Chondrocyte (in vitro differentiated cells): Measurements from ENCODE around the gene ERAP2. TPM values are rescaled to one million over a fixed set of nuclear protein-coding genes. Genes with fewer than 3 reads are reported as not detected.
A peak's percentile ranks its signal among the peaks of the same experiment; 100 is the strongest.

Experiments
- DNase-seq: peaks from one replicate; pipeline ENCODE4 v3.0.0; 2021; ENCODE audit warnings: mixed read lengths, low spot score
- H3K27ac Mint-ChIP-seq: one replicate; pipeline ENCODE4 v1.8.0; 2021; ENCODE audit warnings: mild to moderate bottlenecking, moderate library complexity, mixed read lengths; ENCODE audit not compliant: unreplicated experiment
- H3K27me3 Mint-ChIP-seq: 2 replicates; pipeline ENCODE4 v1.8.0; 2021; ENCODE audit warnings: low read depth, mixed read lengths
- H3K36me3 Mint-ChIP-seq: 2 replicates; pipeline ENCODE4 v1.8.0; 2021; ENCODE audit warnings: low read depth, mixed read lengths
- H3K4me1 Mint-ChIP-seq: 2 replicates; pipeline ENCODE4 v1.8.0; 2021; ENCODE audit warnings: low read depth, mild to moderate bottlenecking, mixed read lengths
- H3K4me3 Mint-ChIP-seq: one replicate; pipeline ENCODE4 v1.8.0; 2021; ENCODE audit warnings: mild to moderate bottlenecking, moderate library complexity, mixed read lengths; ENCODE audit not compliant: unreplicated experiment
- H3K9me3 Mint-ChIP-seq: 2 replicates; pipeline ENCODE4 v1.8.0; 2021; ENCODE audit warnings: low read depth, mixed read lengths
- CTCF ChIP-seq: fragments of 200-600 bp; sonication (generic); IDR thresholded peaks from 2 replicates; pipeline ENCODE4 v1.5.0; 2021; ENCODE audit warnings: antibody characterized with exemption, mild to moderate bottlenecking, moderate library complexity
- total RNA-seq: library from RNA; stranded (reverse); gene quantifications from 3 replicates; pipeline ENCODE4 v1.2.1, GENCODE V29; 2021

The ERAP2 gene
- total RNA-seq, 1 donor from 2014 or later: 2.2 TPM

- Mint-ChIP-seq H3K9me3 (peaks cover 3% of the 10 kb centered on the region), H3K36me3 (peaks cover 2% of the 10 kb centered on the region), H3K27me3 (no peaks in the 10 kb centered on the region), H3K27ac (no peak overlapping the region), H3K4me1 (peaks cover 38% of the 10 kb centered on the region), H3K4me3 (no peak overlapping the region)
- no peak for TF ChIP-seq CTCF
- no peak for DNase-seq
Measured at GRCh38 chr5:96942911-96943310, 66.6 kb downstream of the ERAP2 start.

- Mint-ChIP-seq H3K4me1 (peaks cover 29% of the 10 kb centered on the region), H3K27ac (no peak overlapping the region), H3K9me3 (peaks cover 3% of the 10 kb centered on the region), H3K36me3 (peaks cover 2% of the 10 kb centered on the region), H3K4me3 (no peak overlapping the region), H3K27me3 (no peaks in the 10 kb centered on the region)
- no peak for DNase-seq
- no peak for TF ChIP-seq CTCF
Measured at GRCh38 chr5:96943799-96944198, 67.5 kb downstream of the ERAP2 start.

GRCh38 chr5:96945144-96945897, 69.0 kb downstream of the ERAP2 start:
- Mint-ChIP-seq H3K27ac (no peak overlapping the region), H3K9me3 (peaks cover 3% of the 10 kb centered on the region), H3K4me3 (no peak overlapping the region), H3K4me1 (peaks cover 22% of the 10 kb centered on the region), H3K27me3 (no peaks in the 10 kb centered on the region), H3K36me3 (peaks cover 2% of the 10 kb centered on the region)
- no peak for TF ChIP-seq CTCF
- no peak for DNase-seq

- no peak overlapping the region for H3K4me3 Mint-ChIP-seq
Measured at GRCh38 chr5:96946381-96946780, 70.1 kb downstream of the ERAP2 start.

GRCh38 chr5:96952118-96952750, 75.9 kb downstream of the ERAP2 start:
- TF ChIP-seq CTCF: peak; percentile 16
- Mint-ChIP-seq H3K4me3 (no peak overlapping the region), H3K36me3 (no peaks in the 10 kb centered on the region), H3K27me3 (no peaks in the 10 kb centered on the region), H3K27ac (peak overlapping the region; percentile 49), H3K9me3 (no peaks in the 10 kb centered on the region), H3K4me1 (peaks cover 29% of the 10 kb centered on the region)
- no peak for DNase-seq

More at GRCh38 chr5:96946381-96946780, 70.1 kb downstream of the ERAP2 start:
- no peak for TF ChIP-seq CTCF
- Mint-ChIP-seq H3K27ac (no peak overlapping the region), H3K27me3 (no peaks in the 10 kb centered on the region), H3K9me3 (peaks cover 3% of the 10 kb centered on the region), H3K36me3 (peaks cover 2% of the 10 kb centered on the region), H3K4me1 (peaks cover 18% of the 10 kb centered on the region)
- no peak for DNase-seq
